Upper lobe of left lung (tissue), 4 donors: ENCODE measurements around the gene EHD4.

Source experiments
- CTCF ChIP-seq, 6 experiments: fragments of 450-650 bp in 4 of 6; fragments of 200-600 bp in 2 of 6; sonication (generic) in 2 of 6; IDR thresholded peaks; one replicate each; pipeline ENCODE4 v1.5.1; 2016 to 2019; ENCODE audit warnings: antibody characterized with exemption in 6 of 6
- EP300 ChIP-seq, 4 donors: sonication (generic); formaldehyde crosslinking; IDR thresholded peaks; one replicate each; pipeline ENCODE4 v1.5.1; 2017; ENCODE audit warnings: antibody characterized with exemption in 4 of 4, control low read depth in 2 of 4
- POLR2A ChIP-seq, 4 donors: fragments of 450-650 bp; IDR thresholded peaks; one replicate each; pipeline ENCODE4 v1.5.1; 2016 to 2017; ENCODE audit warnings: antibody characterized with exemption in 4 of 4, mild to moderate bottlenecking in 2 of 4
- POLR2AphosphoS5 ChIP-seq, 2 donors: sonication (generic); formaldehyde crosslinking; IDR thresholded peaks; one replicate each; pipeline ENCODE4 v1.5.1; 2017; ENCODE audit warnings: antibody characterized with exemption in 2 of 2

DNA sequence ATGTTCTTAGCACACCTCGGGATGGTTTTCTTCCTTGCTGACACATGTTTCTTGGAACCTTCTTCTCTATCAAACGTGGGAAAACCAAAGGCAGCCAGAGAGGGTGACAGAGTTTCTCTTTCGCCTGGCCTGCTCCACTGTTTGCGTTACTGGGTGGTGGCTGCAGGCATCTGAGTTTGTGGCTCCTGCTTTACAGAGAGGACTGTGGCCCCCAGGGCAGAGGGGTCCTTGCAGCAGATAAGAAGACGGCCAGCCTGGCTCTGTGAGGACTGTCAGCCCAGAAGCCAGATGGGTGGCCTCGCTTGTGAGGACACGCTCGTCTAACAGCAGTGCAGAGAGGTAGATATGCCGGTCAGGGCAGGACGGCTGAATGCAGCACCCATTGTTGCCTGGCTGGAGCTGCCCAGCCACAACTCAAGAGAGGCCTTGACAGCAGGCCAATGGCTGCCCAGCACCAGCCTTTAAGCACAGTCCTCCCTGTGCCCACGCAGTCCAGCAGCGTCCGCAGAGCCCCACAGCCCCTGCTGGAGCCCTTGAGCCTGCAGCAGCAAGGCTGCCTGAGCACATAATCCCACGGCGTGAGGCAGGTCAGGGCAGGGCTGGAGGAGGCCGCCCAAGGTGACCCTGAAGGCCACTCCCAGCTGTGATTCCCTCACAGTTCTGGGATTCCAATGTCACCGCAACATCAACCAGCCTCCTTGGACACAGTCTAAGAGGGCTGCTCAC, 63.5 kb downstream of the EHD4 start:
- TF ChIP-seq CTCF (IDR thresholded peaks at IDR 0.05) (no peak), EP300 (IDR thresholded peaks at IDR 0.05) (no peak), POLR2A (IDR thresholded peaks at IDR 0.05) (no peak), POLR2AphosphoS5 (IDR thresholded peaks at IDR 0.05) (no peak)
